ENCODE results near the gene S100A6.

Gene S100A6

GRCh38 chr1:153493343-153493960 is 42.3 kb downstream of the S100A6 start:
- no peak for DNase-seq

GRCh38 chr1:153490272-153491051 is 45.3 kb downstream of the S100A6 start:
- DNase-seq: peak; percentile 26

GRCh38 chr1:153488731-153489130 is 47.1 kb downstream of the S100A6 start:
- no peak for DNase-seq

- no peak for DNase-seq
Observed at GRCh38 chr1:153487707-153488106, 48.1 kb downstream of the S100A6 start.

- no peak for DNase-seq
Observed at GRCh38 chr1:153485863-153486262, 49.9 kb downstream of the S100A6 start.

Data from CD4-positive, alpha-beta T cell treated with Interleukin-17A for 1 hour (primary cell).